ENCODE measurements around the gene TRPT1. TPM values are rescaled to one million over a fixed set of nuclear protein-coding genes. Genes with fewer than 3 reads are reported as not detected.

TRPT1 gene
- 38.3 TPM for polyA plus RNA-seq
- long read RNA-seq, donor 1, partial matches to known transcripts: 0 of 1 reads
- long read RNA-seq, donor 1, other reads (novel, unspliced or antisense): 0 of 1 reads
- long read RNA-seq, donor 2, transcript TRPT1-201 (8 exons, 962 nt): major isoform, 7 of 10 reads
- long read RNA-seq, donor 2, partial matches to known transcripts: 0 of 10 reads
- long read RNA-seq, donor 2, other reads (novel, unspliced or antisense): 0 of 10 reads
- long read RNA-seq, donor 3: 0 reads
- long read RNA-seq, donor 4, partial matches to known transcripts: 0 of 2 reads
- long read RNA-seq, donor 4, other reads (novel, unspliced or antisense): 0 of 2 reads
- long read RNA-seq, donor 5, partial matches to known transcripts: 0 of 1 reads
- long read RNA-seq, donor 5, other reads (novel, unspliced or antisense): 0 of 1 reads
- long read RNA-seq, donor 6, transcript TRPT1-201 (8 exons, 962 nt): major isoform, 8 of 90 reads
- long read RNA-seq, donor 6, partial matches to known transcripts: 51 of 90 reads
- long read RNA-seq, donor 6, other reads (novel, unspliced or antisense): 25 of 90 reads
- long read RNA-seq, donor 7, transcript TRPT1-203 (7 exons, 865 nt): major isoform, 6 of 9 reads
- long read RNA-seq, donor 7, partial matches to known transcripts: 0 of 9 reads
- long read RNA-seq, donor 7, other reads (novel, unspliced or antisense): 0 of 9 reads
- long read RNA-seq, donor 8, transcript TRPT1-201 (8 exons, 962 nt): major isoform, 10 of 117 reads
- long read RNA-seq, donor 8, partial matches to known transcripts: 60 of 117 reads
- long read RNA-seq, donor 8, other reads (novel, unspliced or antisense): 44 of 117 reads
- long read RNA-seq, donor 9, transcript TRPT1-201 (8 exons, 962 nt): major isoform, 9 of 14 reads
- long read RNA-seq, donor 9, transcript TRPT1-203 (7 exons, 865 nt): minor isoform, 5 of 14 reads
- long read RNA-seq, donor 9, partial matches to known transcripts: 0 of 14 reads
- long read RNA-seq, donor 9, other reads (novel, unspliced or antisense): 0 of 14 reads
- long read RNA-seq, donor 10, transcript TRPT1-203 (7 exons, 865 nt): minor isoform, 5 of 11 reads
- long read RNA-seq, donor 10, transcript TRPT1-201 (8 exons, 962 nt): major isoform, 6 of 11 reads
- long read RNA-seq, donor 10, partial matches to known transcripts: 0 of 11 reads
- long read RNA-seq, donor 10, other reads (novel, unspliced or antisense): 0 of 11 reads
- long read RNA-seq, donor 11, partial matches to known transcripts: 0 of 7 reads
- long read RNA-seq, donor 11, other reads (novel, unspliced or antisense): 0 of 7 reads

- DNase-seq: peak; percentile 82 to 88
- H3K4me1 ChIP-seq (ENCODE audit: control insufficient read depth, insufficient read depth, low read length): peaks cover 33% of the 10 kb centered on the region
- H3K9me3 ChIP-seq (ENCODE audit: control insufficient read depth, low read depth, low read length): no peaks in the 10 kb centered on the region
- no CpG with 5 or more reads among the region's 54 CpGs for WGBS (ENCODE audit: insufficient coverage, low lambda C conversion rate)
- H3K4me3 ChIP-seq (ENCODE audit: low read length): peak within 1 kb of the TSS; percentile 98
- peaks cover 18% of the 10 kb centered on the region for H3K36me3 ChIP-seq (ENCODE audit: control insufficient read depth, insufficient read depth, low read length)
- H3K27ac ChIP-seq (ENCODE audit: low read length): peak within 1 kb of the TSS; percentile 46
- no peaks in the 10 kb centered on the region for H3K27me3 ChIP-seq (ENCODE audit: control insufficient read depth, insufficient read depth, low read length)
Measured at GRCh38 chr11:64225608-64226506, at the start of gene TRPT1, which contains the start of gene NUDT22. TSS of gene TRPT1 (minus strand) at chr11:64226186. CDS start at chr11:64225860, 326 bp downstream. TSS of gene NUDT22 (plus strand) at chr11:64226274. CDS start at chr11:64226653, 379 bp downstream.

GRCh38 chr11:64275031-64275800 is 49.2 kb upstream of the TRPT1 start:
- Histone ChIP-seq H3K4me1 (ENCODE audit: control insufficient read depth, insufficient read depth, low read length) (peaks cover 21% of the 10 kb centered on the region), H3K27me3 (ENCODE audit: control insufficient read depth, insufficient read depth, low read length) (no peaks in the 10 kb centered on the region), H3K36me3 (ENCODE audit: control insufficient read depth, insufficient read depth, low read length) (peaks cover 31% of the 10 kb centered on the region), H3K9me3 (ENCODE audit: control insufficient read depth, low read depth, low read length) (no peaks in the 10 kb centered on the region), H3K4me3 (ENCODE audit: low read length) (no peak overlapping the region), H3K27ac (ENCODE audit: low read length) (no peak overlapping the region)
- no peak for DNase-seq
- WGBS (ENCODE audit: insufficient coverage, low lambda C conversion rate): no CpG with 5 or more reads among the region's 15 CpGs

- Histone ChIP-seq H3K4me1 (ENCODE audit: control insufficient read depth, insufficient read depth, low read length) (peaks cover 38% of the 10 kb centered on the region), H3K4me3 (ENCODE audit: low read length) (peak overlapping the region; percentile 78), H3K36me3 (ENCODE audit: control insufficient read depth, insufficient read depth, low read length) (peaks cover 34% of the 10 kb centered on the region), H3K9me3 (ENCODE audit: control insufficient read depth, low read depth, low read length) (no peaks in the 10 kb centered on the region), H3K27ac (ENCODE audit: low read length) (peak overlapping the region; percentile 93), H3K27me3 (ENCODE audit: control insufficient read depth, insufficient read depth, low read length) (no peaks in the 10 kb centered on the region)
- peak; percentile 99 to 100 for DNase-seq
- WGBS (ENCODE audit: insufficient coverage, low lambda C conversion rate): no CpG with 5 or more reads among the region's 58 CpGs
Measured at GRCh38 chr11:64269540-64270220, 43.7 kb upstream of the TRPT1 start.

GRCh38 chr11:64268893-64269539 is 43.0 kb upstream of the TRPT1 start:
- peak; percentile 36 to 69 for DNase-seq
- peaks cover 38% of the 10 kb centered on the region for H3K4me1 ChIP-seq (ENCODE audit: control insufficient read depth, insufficient read depth, low read length)
- H3K4me3 ChIP-seq (ENCODE audit: low read length): peak overlapping the region; percentile 78
- H3K9me3 ChIP-seq (ENCODE audit: control insufficient read depth, low read depth, low read length): no peaks in the 10 kb centered on the region
- peak overlapping the region; percentile 93 for H3K27ac ChIP-seq (ENCODE audit: low read length)
- H3K27me3 ChIP-seq (ENCODE audit: control insufficient read depth, insufficient read depth, low read length): no peaks in the 10 kb centered on the region
- peaks cover 41% of the 10 kb centered on the region for H3K36me3 ChIP-seq (ENCODE audit: control insufficient read depth, insufficient read depth, low read length)
- no CpG with 5 or more reads among the region's 34 CpGs for WGBS (ENCODE audit: insufficient coverage, low lambda C conversion rate)

- peak in 1 of 2 donors; percentile 50 for DNase-seq
- H3K27me3 ChIP-seq (ENCODE audit: control insufficient read depth, insufficient read depth, low read length): no peaks in the 10 kb centered on the region
- peak overlapping the region; percentile 93 for H3K27ac ChIP-seq (ENCODE audit: low read length)
- peaks cover 48% of the 10 kb centered on the region for H3K36me3 ChIP-seq (ENCODE audit: control insufficient read depth, insufficient read depth, low read length)
- peaks cover 31% of the 10 kb centered on the region for H3K4me1 ChIP-seq (ENCODE audit: control insufficient read depth, insufficient read depth, low read length)
- peak overlapping the region; percentile 78 for H3K4me3 ChIP-seq (ENCODE audit: low read length)
- no peaks in the 10 kb centered on the region for H3K9me3 ChIP-seq (ENCODE audit: control insufficient read depth, low read depth, low read length)
- WGBS (ENCODE audit: insufficient coverage, low lambda C conversion rate): 80% methylated on average over 1 of the region's 23 CpGs
Measured at GRCh38 chr11:64268025-64268892, 42.3 kb upstream of the TRPT1 start.

- no peak overlapping the region for H3K27ac ChIP-seq (ENCODE audit: low read length)
- H3K27me3 ChIP-seq (ENCODE audit: control insufficient read depth, insufficient read depth, low read length): no peaks in the 10 kb centered on the region
- 20% methylated on average over 1 of the region's 27 CpGs for WGBS (ENCODE audit: insufficient coverage, low lambda C conversion rate)
- peaks cover 57% of the 10 kb centered on the region for H3K36me3 ChIP-seq (ENCODE audit: control insufficient read depth, insufficient read depth, low read length)
- no peak for DNase-seq
- H3K4me3 ChIP-seq (ENCODE audit: low read length): no peak overlapping the region
- peaks cover 25% of the 10 kb centered on the region for H3K4me1 ChIP-seq (ENCODE audit: control insufficient read depth, insufficient read depth, low read length)
- no peaks in the 10 kb centered on the region for H3K9me3 ChIP-seq (ENCODE audit: control insufficient read depth, low read depth, low read length)
Measured at GRCh38 chr11:64267207-64267945, 41.4 kb upstream of the TRPT1 start.

- DNase-seq: no peak
Measured at GRCh38 chr11:64266339-64266738, 40.4 kb upstream of the TRPT1 start.

More at GRCh38 chr11:64266339-64266738, 40.4 kb upstream of the TRPT1 start:
- Histone ChIP-seq H3K4me3 (ENCODE audit: low read length) (no peak overlapping the region), H3K27ac (ENCODE audit: low read length) (no peak overlapping the region), H3K27me3 (ENCODE audit: control insufficient read depth, insufficient read depth, low read length) (no peaks in the 10 kb centered on the region), H3K36me3 (ENCODE audit: control insufficient read depth, insufficient read depth, low read length) (peaks cover 68% of the 10 kb centered on the region), H3K9me3 (ENCODE audit: control insufficient read depth, low read depth, low read length) (no peaks in the 10 kb centered on the region), H3K4me1 (ENCODE audit: control insufficient read depth, insufficient read depth, low read length) (peaks cover 17% of the 10 kb centered on the region)
- WGBS (ENCODE audit: insufficient coverage, low lambda C conversion rate): 92% methylated on average over 7 of the region's 15 CpGs
